GM12892 (cell line): ENCODE measurements around the gene MUL1.

ENCODE experiments used
- POLR2A ChIP-seq: IDR thresholded peaks from 2 replicates; pipeline ENCODE4 v1.6.1; 2011; ENCODE audit warnings: low read depth, low read length, control low read depth
- POLR2AphosphoS5 ChIP-seq: IDR thresholded peaks from 2 replicates; pipeline ENCODE4 v1.6.1; 2011; ENCODE audit warnings: low read depth, low read length, control low read depth

DNA sequence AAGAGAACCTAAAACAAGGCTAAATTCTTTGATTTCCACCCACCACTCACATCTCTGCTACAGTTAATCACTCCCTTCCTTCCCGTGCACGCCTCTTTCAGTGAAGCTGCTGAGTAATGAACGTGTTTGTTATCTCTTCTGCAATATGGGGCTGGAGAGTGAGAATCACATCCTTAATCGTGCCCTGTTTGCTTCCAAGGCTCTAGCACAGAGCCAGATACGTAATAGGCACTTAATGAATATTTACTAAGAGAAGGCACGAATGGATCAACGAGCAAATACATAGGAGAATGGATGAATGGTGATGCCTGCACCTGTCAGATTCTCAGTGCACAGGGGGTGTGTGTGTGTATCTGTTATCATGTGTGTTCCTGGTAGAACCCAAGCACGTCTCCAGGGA is 22.4 kb upstream of the MUL1 start:
- no peak for TF ChIP-seq POLR2A
- no peak for TF ChIP-seq POLR2AphosphoS5
